Transverse colon (tissue), 4 donors: ENCODE data around the gene MAP3K1. TPM values are rescaled to one million over a fixed set of nuclear protein-coding genes. Genes with fewer than 3 reads are reported as not detected.

Source experiments
- DNase-seq: peaks from one replicate; pipeline ENCODE4 v3.0.0-alpha.2; 2019
- H3K27ac ChIP-seq, 4 donors: fragments of 200-600 bp; sonication (generic); 2 replicates each; pipeline ENCODE4 v1.5.1; 2016 to 2018; ENCODE audit warnings: inconsistent platforms in 4 of 4
- H3K27me3 ChIP-seq: fragments of 200-600 bp; sonication (generic); 2 replicates; pipeline ENCODE4 v1.5.1; 2017; ENCODE audit warnings: inconsistent platforms
- H3K36me3 ChIP-seq, 4 donors: fragments of 200-600 bp; sonication (generic); 2 replicates each; pipeline ENCODE4 v1.5.1; 2017 to 2019; ENCODE audit warnings: inconsistent platforms in 4 of 4
- H3K4me1 ChIP-seq, 4 donors: fragments of 200-600 bp; sonication (generic); 2 replicates each; pipeline ENCODE4 v1.5.1; 2017 to 2020; ENCODE audit warnings: inconsistent platforms in 4 of 4
- H3K4me3 ChIP-seq, 4 donors: fragments of 200-600 bp; sonication (generic); 1 replicate in 1 of 4; 2 replicates in 3 of 4; pipeline versions ENCODE4 v1.5.1 to v1.6.1; 2017 to 2019; ENCODE audit warnings: inconsistent platforms in 4 of 4
- H3K9me3 ChIP-seq, 2 donors: fragments of 200-600 bp; sonication (generic); 2 replicates each; pipeline ENCODE4 v1.5.1; 2017 to 2019; ENCODE audit warnings: inconsistent platforms in 2 of 2
- CTCF ChIP-seq, 5 experiments: fragments of 200-600 bp in 3 of 5; fragments of 450-650 bp in 2 of 5; sonication (generic) in 3 of 5; IDR thresholded peaks; 1 replicate in 2 of 5; 2 replicates in 3 of 5; pipeline ENCODE4 v1.5.1; 2016 to 2017; ENCODE audit warnings: antibody characterized with exemption in 5 of 5, inconsistent platforms in 3 of 5, mild to moderate bottlenecking in 2 of 5, moderate library complexity in 1 of 5
- EP300 ChIP-seq: sonication (generic); formaldehyde crosslinking; IDR thresholded peaks from one replicate; pipeline ENCODE4 v1.6.1; 2017; ENCODE audit warnings: antibody characterized with exemption, low read depth
- POLR2A ChIP-seq: fragments of 450-650 bp; IDR thresholded peaks from one replicate; pipeline ENCODE4 v1.6.1; 2016; ENCODE audit warnings: antibody characterized with exemption, mild to moderate bottlenecking, moderate library complexity
- POLR2AphosphoS5 ChIP-seq, 3 donors: sonication (generic); formaldehyde crosslinking; IDR thresholded peaks; one replicate each; pipeline ENCODE4 v1.6.1; 2016; ENCODE audit warnings: antibody characterized with exemption in 3 of 3
- WGBS, 2 donors: methylation state at CpG; one replicate each; pipeline ENCODE4 v1.1.5; 2018; ENCODE audit warnings: low coverage in 1 of 2; 5-methylcytosine and 5-hydroxymethylcytosine counted together
- in situ Hi-C, 4 donors: fragments of 200-750 bp; cut with MboI; loops; one replicate each; pipeline versions ENCODE4 v1.15.0 to v1.15.1; 2017; ENCODE audit warnings: low sequenced_read_pairs in 3 of 4, low pct_ligation_motif_present in 1 of 4, low pct_unique_long_range_greater_than_20kb in 1 of 4
- intact Hi-C: fragments of 100-400 bp; cut with DNase I; formaldehyde crosslinking; loops from one replicate; pipeline ENCODE4 v1.15.1; 2023; ENCODE audit warnings: low total_unique reads
- total RNA-seq, 4 donors: library from RNA; depleted of rRNA; stranded (reverse); fragments of >200 nt; gene quantifications; one replicate each; pipeline ENCODE4 v1.1.0, GENCODE V29; 2016

MAP3K1 gene
- total RNA-seq, 4 donors from 2014 or later = 8.6 to 17.3 (median 12.4) TPM

- DNase-seq = no peak
- H3K9me3 ChIP-seq = no peaks in the 10 kb centered on the region
- intact Hi-C loops = no loop called here
- H3K36me3 ChIP-seq = peaks cover 0 to 15% (median 3%) of the 10 kb centered on the region in 4 donors
- 75 to 82% methylated on average over 3 of the region's 3 CpGs for WGBS, 2 donors
- in situ Hi-C loops = loop anchor here in 1 of 4 donors (25.0 kb wide), 1 partner anchor 876 kb away; the partner anchor contains the start of gene IL6ST
- no peaks in the 10 kb centered on the region for H3K4me1 ChIP-seq
- no peak overlapping the region for H3K27ac ChIP-seq
- no peaks in the 10 kb centered on the region for H3K27me3 ChIP-seq
- TF ChIP-seq EP300 = no peak
- no peak overlapping the region for H3K4me3 ChIP-seq
Measured at GRCh38 chr5:56862909-56863308, 47.6 kb downstream of the MAP3K1 start.

GRCh38 chr5:56871777-56872176 is 56.4 kb downstream of the MAP3K1 start:
- intact Hi-C loops (no loop called here), in situ Hi-C loops (loop anchor here in 1 of 4 donors (25.0 kb wide), 1 partner anchor 884 kb away; the partner anchor contains the start of gene IL6ST)
- Histone ChIP-seq H3K9me3 (no peaks in the 10 kb centered on the region), H3K4me3 (no peak overlapping the region), H3K27ac (no peak overlapping the region), H3K36me3 (peaks cover 0 to 15% (median 6%) of the 10 kb centered on the region in 4 donors), H3K4me1 (no peaks in the 10 kb centered on the region), H3K27me3 (no peaks in the 10 kb centered on the region)
- 77 to 81% methylated on average over 2 of the region's 2 CpGs for WGBS, 2 donors
- TF ChIP-seq CTCF (IDR thresholded peaks at IDR 0.05) = no peak
- no peak for TF ChIP-seq EP300
- no peak for TF ChIP-seq POLR2A
- TF ChIP-seq POLR2AphosphoS5 (IDR thresholded peaks at IDR 0.05) = no peak
- DNase-seq = no peak

GRCh38 chr5:56873056-56873455 is 57.7 kb downstream of the MAP3K1 start:
- H3K36me3 ChIP-seq = peaks cover 0 to 15% (median 5%) of the 10 kb centered on the region in 4 donors
- WGBS, 2 donors = 68 to 92% methylated on average over 3 of the region's 3 CpGs

GRCh38 chr5:56876327-56876726 is 61.0 kb downstream of the MAP3K1 start:
- no peak for TF ChIP-seq POLR2A
- TF ChIP-seq POLR2AphosphoS5 (IDR thresholded peaks at IDR 0.05) = no peak
- TF ChIP-seq EP300 = no peak
- no peak for TF ChIP-seq CTCF (IDR thresholded peaks at IDR 0.05)
- DNase-seq = no peak
- peaks cover 0 to 40% (median 8%) of the 10 kb centered on the region in 4 donors for H3K36me3 ChIP-seq
- no peaks in the 10 kb centered on the region for H3K27me3 ChIP-seq
- no peaks in the 10 kb centered on the region for H3K4me1 ChIP-seq
- no peaks in the 10 kb centered on the region for H3K9me3 ChIP-seq
- intact Hi-C loops (no loop called here), in situ Hi-C loops (no loop called here)
- no peak overlapping the region for H3K27ac ChIP-seq
- 85 to 88% methylated on average over 3 of the region's 3 CpGs for WGBS, 2 donors
- H3K4me3 ChIP-seq = no peak overlapping the region

More at GRCh38 chr5:56873056-56873455, 57.7 kb downstream of the MAP3K1 start:
- Histone ChIP-seq H3K27me3 (no peaks in the 10 kb centered on the region), H3K4me3 (no peak overlapping the region), H3K27ac (no peak overlapping the region), H3K9me3 (no peaks in the 10 kb centered on the region), H3K4me1 (no peaks in the 10 kb centered on the region)
- in situ Hi-C loops = loop anchor here in 1 of 4 donors (25.0 kb wide), 1 partner anchor 886 kb away; the partner anchor contains the start of gene IL6ST
- DNase-seq = no peak
- TF ChIP-seq CTCF (IDR thresholded peaks at IDR 0.05) = no peak
- TF ChIP-seq POLR2A = no peak
- TF ChIP-seq POLR2AphosphoS5 (IDR thresholded peaks at IDR 0.05) = no peak
- TF ChIP-seq EP300 = no peak
- intact Hi-C loops = no loop called here

GRCh38 chr5:56881571-56881970 is 66.2 kb downstream of the MAP3K1 start:
- intact Hi-C loops = no loop called here

More at GRCh38 chr5:56881571-56881970, 66.2 kb downstream of the MAP3K1 start:
- TF ChIP-seq EP300 (no peak), CTCF (IDR thresholded peaks at IDR 0.05) (no peak), POLR2AphosphoS5 (IDR thresholded peaks at IDR 0.05) (no peak), POLR2A (no peak)
- Histone ChIP-seq H3K9me3 (no peaks in the 10 kb centered on the region), H3K4me3 (no peak overlapping the region), H3K27ac (no peak overlapping the region), H3K27me3 (no peaks in the 10 kb centered on the region), H3K4me1 (no peaks in the 10 kb centered on the region), H3K36me3 (peaks cover 0 to 67% (median 15%) of the 10 kb centered on the region in 4 donors)
- no peak for DNase-seq
- in situ Hi-C loops = no loop called here
- 99 to 100% methylated on average over 5 of the region's 5 CpGs for WGBS, 2 donors
